VCaP (cell line): ENCODE measurements around the gene OTUD7B.
A peak's percentile ranks its signal among the peaks of the same experiment; 100 is the strongest.

ENCODE experiments used
- H3K27ac ChIP-seq: fragments of 450-650 bp; 2 replicates; pipeline ENCODE4 v1.5.1; 2017
- TF ChIP-seq, protein P1 (sequence below): fragments of 450-650 bp; conservative IDR thresholded peaks from 2 replicates; pipeline ENCODE4 v1.5.1; 2017; ENCODE audit warnings: mild to moderate bottlenecking, moderate library complexity

The OTUD7B gene

GRCh38 chr1:149896575-149896974 is 114.0 kb downstream of the OTUD7B start:
- TF ChIP-seq, protein P1, sequence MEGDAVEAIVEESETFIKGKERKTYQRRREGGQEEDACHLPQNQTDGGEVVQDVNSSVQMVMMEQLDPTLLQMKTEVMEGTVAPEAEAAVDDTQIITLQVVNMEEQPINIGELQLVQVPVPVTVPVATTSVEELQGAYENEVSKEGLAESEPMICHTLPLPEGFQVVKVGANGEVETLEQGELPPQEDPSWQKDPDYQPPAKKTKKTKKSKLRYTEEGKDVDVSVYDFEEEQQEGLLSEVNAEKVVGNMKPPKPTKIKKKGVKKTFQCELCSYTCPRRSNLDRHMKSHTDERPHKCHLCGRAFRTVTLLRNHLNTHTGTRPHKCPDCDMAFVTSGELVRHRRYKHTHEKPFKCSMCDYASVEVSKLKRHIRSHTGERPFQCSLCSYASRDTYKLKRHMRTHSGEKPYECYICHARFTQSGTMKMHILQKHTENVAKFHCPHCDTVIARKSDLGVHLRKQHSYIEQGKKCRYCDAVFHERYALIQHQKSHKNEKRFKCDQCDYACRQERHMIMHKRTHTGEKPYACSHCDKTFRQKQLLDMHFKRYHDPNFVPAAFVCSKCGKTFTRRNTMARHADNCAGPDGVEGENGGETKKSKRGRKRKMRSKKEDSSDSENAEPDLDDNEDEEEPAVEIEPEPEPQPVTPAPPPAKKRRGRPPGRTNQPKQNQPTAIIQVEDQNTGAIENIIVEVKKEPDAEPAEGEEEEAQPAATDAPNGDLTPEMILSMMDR, result no peak
- no peak overlapping the region for H3K27ac ChIP-seq

GRCh38 chr1:149888999-149889289 is 121.6 kb downstream of the OTUD7B start:
- peak overlapping the region; percentile 90 for H3K27ac ChIP-seq

GRCh38 chr1:149888247-149888998 is 122.1 kb downstream of the OTUD7B start:
- TF ChIP-seq, protein P1, result peak; percentile 72

More at GRCh38 chr1:149888999-149889289, 121.6 kb downstream of the OTUD7B start:
- TF ChIP-seq, protein P1, result no peak

More at GRCh38 chr1:149888247-149888998, 122.1 kb downstream of the OTUD7B start:
- H3K27ac ChIP-seq, result peak overlapping the region; percentile 90
